GM18508 (cell line): ENCODE results near the gene GSTP1.
A peak's percentile ranks its signal among the peaks of the same experiment; 100 is the strongest.
"Not testable (repeated sequence)": the region's sequence is repeated elsewhere in the genome, so short reads cannot be mapped to it uniquely, and the experiment has no call there.

Source experiments
- ATAC-seq: cut with Tn5 transposase; IDR thresholded peaks from one replicate; pipeline ENCODE4 v1.9.1; 2021; ENCODE audit warnings: moderate number of reproducible peaks; ENCODE audit not compliant: insufficient read depth, unreplicated experiment

GSTP1 gene

DNA sequence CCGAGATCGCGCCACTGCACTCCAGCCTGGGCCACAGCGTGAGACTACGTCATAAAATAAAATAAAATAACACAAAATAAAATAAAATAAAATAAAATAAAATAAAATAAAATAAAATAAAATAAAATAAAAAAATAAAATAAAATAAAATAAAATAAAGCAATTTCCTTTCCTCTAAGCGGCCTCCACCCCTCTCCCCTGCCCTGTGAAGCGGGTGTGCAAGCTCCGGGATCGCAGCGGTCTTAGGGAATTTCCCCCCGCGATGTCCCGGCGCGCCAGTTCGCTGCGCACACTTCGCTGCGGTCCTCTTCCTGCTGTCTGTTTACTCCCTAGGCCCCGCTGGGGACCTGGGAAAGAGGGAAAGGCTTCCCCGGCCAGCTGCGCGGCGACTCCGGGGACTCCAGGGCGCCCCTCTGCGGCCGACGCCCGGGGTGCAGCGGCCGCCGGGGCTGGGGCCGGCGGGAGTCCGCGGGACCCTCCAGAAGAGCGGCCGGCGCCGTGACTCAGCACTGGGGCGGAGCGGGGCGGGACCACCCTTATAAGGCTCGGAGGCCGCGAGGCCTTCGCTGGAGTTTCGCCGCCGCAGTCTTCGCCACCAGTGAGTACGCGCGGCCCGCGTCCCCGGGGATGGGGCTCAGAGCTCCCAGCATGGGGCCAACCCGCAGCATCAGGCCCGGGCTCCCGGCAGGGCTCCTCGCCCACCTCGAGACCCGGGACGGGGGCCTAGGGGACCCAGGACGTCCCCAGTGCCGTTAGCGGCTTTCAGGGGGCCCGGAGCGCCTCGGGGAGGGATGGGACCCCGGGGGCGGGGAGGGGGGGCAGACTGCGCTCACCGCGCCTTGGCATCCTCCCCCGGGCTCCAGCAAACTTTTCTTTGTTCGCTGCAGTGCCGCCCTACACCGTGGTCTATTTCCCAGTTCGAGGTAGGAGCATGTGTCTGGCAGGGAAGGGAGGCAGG is at the start of gene GSTP1:
Gene GSTP1, plus strand, starts transcription at position 566 of the 958 bp plus-strand sequence. Its CDS starts 32 bp downstream, at position 598.
- ATAC-seq: no peak

DNA sequence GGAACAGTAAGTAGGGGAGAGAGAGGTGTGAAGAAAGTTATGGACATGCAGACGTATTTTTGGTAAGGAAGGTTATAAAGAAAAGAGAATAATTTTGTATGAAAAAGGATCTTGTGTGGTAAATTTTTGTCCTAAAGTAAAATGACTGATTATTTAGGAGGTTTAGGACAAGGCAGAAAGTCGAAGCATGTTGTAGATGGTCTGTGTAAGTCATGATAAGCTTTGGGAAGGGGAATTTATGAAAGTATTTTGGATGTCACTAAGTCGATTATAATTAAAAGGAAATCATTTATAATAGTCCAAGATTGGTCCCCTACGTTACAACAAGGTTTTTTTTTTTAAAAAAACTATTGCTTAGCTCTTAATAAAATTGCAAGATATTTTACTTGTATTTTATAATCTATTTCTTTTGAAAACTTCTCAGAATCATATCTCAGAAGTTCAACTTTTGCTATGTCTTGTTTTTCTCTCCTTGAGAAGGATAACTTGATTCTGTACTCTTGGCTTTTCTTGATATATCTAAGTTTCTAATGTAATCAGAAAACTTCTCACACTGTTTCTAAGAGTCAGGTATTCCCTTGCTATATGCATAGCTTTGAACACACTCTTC is 49.4 kb upstream of the GSTP1 start:
- no peak for ATAC-seq

DNA sequence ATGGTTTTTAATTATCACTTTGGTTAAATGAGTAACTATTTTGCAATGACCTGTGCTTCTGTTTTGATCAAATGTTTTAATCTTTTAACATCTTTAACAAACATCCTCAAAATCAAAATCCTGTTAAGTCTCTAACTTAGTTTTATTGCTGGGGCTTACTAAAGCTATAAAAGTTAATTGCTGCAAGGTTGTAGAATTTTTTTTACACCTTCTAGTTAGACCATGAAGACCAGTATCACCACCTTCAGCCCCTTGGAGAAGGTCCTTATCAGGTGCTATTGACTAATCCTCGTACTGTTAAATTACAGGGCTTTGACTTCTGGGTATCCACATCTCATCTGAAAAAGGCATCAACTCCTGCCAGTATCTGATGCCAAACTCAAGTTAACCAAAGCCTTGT is 48.1 kb upstream of the GSTP1 start:
- no peak for ATAC-seq

DNA sequence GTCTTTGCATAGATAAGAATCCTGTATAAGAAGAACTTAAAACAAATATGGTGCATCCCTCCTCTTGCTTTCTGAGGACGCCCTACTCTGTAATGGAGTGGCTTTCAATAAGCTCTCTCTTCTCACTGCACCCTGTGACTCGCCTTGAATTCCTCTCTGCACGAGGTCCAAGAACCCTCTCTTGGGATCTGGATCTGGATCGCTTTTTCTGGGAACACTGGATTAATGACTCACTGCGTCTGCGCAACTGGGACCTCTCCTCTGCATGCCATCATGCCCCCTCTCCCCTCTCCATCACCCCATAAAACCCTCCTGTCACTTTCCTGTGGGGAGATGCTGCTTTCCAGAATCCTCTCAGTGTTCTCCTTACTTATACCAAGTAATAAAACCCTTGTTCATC is 45.3 kb upstream of the GSTP1 start:
- no peak for ATAC-seq

- ATAC-seq: no peak
Measured at GRCh38 chr11:67538823-67539505, 44.6 kb upstream of the GSTP1 start.

DNA sequence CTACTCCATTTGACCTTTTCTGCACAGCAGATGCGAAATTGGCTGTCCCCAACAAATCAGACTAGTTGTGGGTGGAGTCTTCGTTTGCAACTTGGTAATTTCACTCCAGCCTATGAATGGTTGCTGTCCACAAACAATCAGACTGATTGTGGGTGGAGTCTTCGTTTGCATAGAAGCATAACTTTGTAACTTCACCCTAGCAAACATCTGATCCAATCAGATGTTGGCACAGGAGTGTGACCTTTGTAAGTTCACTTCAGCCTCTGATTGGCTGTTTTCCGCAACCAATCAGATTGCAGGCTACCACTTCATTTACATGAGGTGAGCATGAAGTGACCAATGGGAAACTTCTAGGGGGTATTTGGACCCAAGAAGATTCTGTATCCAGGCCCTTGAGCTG is 44.1 kb upstream of the GSTP1 start:
- ATAC-seq: no peak

GRCh38 chr11:67541198-67541597 is 42.4 kb upstream of the GSTP1 start:
- no peak for ATAC-seq

GRCh38 chr11:67542169-67542568 is 41.4 kb upstream of the GSTP1 start:
- ATAC-seq: no peak

DNA sequence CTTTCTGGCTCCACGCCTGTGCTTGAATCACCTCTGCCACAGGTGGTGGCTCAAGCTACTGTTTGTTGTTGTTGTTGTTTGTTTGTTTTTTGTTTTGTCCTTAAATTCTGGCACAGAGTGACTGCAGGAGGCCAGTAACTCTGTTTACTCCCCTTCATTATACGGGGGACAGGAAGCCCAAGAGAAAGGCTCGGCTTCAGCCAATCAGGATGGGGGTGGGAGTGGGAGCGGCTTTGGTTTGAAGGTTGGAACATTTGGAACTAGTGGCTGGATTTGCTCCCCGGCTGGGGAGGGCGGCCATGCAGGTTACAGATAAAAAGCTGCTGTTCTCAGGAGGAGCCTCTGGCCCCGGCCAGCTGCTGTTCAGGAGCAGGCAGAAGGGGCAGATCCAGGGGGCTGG is 40.6 kb upstream of the GSTP1 start:
- no peak for ATAC-seq

DNA sequence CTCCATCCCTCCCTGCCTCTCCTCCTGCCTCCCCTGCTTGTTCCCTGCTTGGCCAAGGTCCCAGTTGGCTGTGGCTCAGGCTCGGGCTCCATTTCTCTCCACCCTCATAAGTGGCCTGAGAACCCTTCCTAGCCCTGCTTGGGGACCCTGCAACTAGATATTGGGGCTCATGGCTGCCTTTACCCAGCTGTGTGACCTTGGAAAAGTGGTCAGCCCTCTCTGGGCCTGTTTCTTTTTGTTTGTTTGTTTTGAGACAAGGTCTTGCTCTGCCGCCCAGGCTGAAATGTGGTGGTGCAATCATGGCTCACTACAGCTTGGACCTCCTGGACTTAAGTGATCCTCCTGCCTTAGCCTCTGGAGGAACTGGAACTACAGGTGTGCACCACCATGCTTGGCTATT is 40.0 kb upstream of the GSTP1 start:
- no peak for ATAC-seq

DNA sequence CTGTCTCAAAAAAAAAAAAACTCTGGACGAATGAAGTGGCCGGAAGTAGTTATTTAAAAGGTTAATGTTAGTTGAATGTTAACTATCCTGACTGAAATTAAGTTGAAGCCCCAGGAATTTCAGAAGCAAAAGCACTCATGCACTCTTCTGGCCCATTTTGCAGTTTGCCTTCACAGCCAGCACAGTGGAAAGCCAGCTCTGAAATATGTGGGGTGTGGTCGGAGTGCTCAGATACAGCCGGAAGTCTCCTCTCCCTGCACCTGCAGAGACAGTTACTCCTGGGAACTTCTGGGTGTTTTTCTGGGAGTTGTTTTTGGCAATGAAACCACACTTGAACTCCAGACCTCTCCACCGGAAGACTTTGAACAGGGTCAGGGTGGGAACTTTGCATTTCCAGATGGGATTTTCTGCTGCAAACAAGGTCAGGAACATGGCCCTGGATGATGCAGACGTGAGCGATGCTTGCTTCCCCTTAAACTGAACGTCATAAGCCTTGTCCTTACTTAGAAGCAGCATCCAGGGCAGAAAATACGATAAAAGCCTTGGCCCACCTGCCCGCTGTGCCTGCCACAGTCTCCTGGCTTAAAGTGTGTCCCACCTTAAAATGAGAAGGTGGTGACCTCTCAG is 38.9 kb upstream of the GSTP1 start:
- no peak for ATAC-seq

DNA sequence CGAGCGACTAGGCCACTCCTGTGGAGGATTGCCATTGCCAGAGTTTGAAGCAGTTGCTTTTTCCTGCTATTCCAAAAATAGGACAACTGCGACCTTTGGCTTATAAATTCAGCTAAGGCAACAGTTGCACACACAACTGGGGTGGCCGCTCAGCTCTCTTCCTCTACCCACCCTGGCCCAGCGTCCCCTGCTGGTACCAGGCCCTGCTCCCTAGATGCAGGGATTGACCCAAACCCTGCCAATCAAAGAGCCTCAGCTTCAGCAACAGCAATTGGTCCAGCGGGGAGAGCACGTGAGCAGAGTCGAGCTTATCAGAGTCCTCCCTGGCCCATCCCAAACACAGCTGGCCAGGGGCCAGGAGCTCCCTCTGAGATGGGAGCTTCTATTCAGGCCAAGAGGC is 38.3 kb upstream of the GSTP1 start:
- no peak for ATAC-seq

DNA sequence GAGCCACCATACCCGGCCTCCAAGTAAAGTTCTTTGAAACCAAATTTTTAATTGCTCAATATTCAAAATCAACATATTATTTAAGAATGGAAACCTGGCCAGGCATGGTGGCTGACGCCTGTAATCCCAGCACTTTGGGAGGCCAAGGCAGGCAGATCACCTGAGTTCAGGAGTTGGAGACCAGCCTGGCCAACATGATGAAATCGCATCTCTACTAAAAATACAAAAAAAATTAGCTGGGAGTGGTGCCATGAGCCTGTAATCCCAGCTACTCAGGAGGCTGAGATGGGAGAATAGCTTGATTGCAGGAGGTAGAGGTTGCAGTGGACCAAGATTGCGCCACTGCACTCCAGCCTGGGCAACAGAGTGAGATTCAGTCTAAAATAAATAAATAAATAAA is 35.5 kb upstream of the GSTP1 start:
- ATAC-seq: not testable (repeated sequence)

DNA sequence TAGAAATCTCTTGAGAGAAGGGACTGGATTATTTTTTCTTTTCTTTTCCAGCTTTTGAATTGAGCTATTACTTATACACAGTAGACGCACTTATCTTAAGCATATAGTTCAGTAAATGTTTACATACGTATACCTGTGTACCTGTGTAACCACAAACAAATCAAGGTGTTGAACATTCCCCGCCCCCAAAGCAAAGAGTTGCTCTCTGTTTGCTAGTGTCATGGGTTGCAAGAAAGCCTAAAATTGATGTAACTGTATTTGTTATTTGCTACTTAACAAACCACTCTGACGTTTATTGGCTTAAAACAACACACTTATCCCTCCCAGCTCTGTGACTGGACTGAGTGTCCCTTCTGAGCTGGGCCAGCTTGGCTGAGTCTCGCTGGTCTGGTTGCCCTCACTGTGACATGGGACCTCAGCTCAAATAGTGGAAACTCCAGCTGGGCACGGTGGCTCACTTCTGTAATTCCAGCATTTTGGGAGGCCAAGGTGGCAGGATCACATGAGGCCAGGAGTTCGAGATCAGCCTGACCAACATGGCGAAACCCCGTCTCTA is 35.0 kb upstream of the GSTP1 start:
- ATAC-seq: no peak

GRCh38 chr11:67551127-67551526 is 32.5 kb upstream of the GSTP1 start:
- no peak for ATAC-seq

GRCh38 chr11:67551697-67552096 is 31.9 kb upstream of the GSTP1 start:
- not testable (repeated sequence) for ATAC-seq

DNA sequence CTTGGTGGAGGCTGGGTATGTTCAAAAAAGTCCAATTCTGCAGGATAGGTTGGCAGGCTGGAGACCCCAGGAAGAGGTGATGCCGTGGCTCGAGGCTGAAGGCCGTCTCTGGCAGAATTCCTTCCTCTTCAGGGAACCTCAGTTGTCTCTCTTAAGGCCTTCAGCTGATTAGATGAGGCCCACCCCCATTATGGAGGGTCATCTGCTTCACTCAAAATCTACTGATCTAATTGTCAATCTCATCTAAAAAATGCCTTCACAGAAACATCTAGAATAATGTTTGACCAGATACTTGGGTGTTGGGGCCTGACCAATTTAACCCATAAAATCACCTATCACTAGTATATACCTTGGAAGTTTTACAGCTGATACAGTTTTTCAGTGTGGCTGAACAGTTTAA is 27.4 kb upstream of the GSTP1 start:
- no peak for ATAC-seq

GRCh38 chr11:67558084-67558772 is 25.4 kb upstream of the GSTP1 start:
- no peak for ATAC-seq

DNA sequence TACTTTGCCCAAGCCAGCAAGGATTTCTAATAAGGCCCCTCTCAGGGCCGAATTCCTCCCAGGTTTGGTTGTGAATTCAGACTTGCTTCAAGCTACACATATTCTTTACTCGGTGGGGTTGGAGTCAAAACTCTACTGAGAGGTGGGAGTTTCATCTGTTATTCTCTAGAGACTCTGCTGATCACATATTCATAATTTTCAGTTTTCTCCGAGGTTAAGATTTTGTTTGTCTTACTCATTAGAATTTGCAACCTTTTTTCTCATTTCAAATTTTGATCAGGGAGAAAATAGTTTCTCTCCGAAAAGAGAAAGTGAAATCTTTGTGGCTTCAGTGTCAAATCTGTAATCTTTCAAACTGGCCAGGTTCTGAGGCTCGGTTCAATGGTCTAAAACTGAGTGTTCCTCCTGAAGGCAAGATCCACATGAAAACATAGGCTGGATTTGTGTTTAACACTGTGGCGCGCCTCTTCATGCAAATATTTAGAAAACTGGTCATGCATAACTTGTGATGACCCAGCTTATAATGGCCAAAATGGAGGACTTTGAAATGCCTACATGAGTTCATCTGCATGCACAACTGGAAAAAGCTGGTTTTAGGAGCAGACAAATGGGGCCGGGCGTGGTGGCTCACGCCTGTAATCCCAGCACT is 21.5 kb upstream of the GSTP1 start:
- ATAC-seq: peak; percentile 44
